Measurements from ENCODE around the gene FNBP1. TPM values are rescaled to one million over a fixed set of nuclear protein-coding genes. Genes with fewer than 3 reads are reported as not detected.

Gene FNBP1
- polyA plus RNA-seq, 3 donors = 37.6 to 60.7 (median 51.4) TPM

GRCh38 chr9:130034570-130034969 lies 8.4 kb downstream of the FNBP1 start:
- H3K36me3 ChIP-seq (replicated peaks in 1 of 2; ENCODE audit: control insufficient read depth in 1 of 2, insufficient read depth in 2 of 2, low read length in 2 of 2) = no peaks in the 10 kb centered on the region
- peak overlapping the region; percentile 68 to 81 for H3K27ac ChIP-seq (ENCODE audit: low read depth in 1 of 2, low read length in 2 of 2)
- peak overlapping the region in 1 of 2 donors; percentile 24 for H3K4me3 Mint-ChIP-seq
- peak overlapping the region; percentile 80 to 96 (median 93) for H3K27ac Mint-ChIP-seq
- peaks cover 98% of the 10 kb centered on the region for H4K20me1 ChIP-seq (ENCODE audit: insufficient read depth, low read length)
- no peaks in the 10 kb centered on the region for H3K27me3 Mint-ChIP-seq (ENCODE audit: low read depth in 3 of 3)
- peaks cover 0 to 4% (median 0%) of the 10 kb centered on the region in 7 donors for H3K9me3 Mint-ChIP-seq
- peaks cover 77 to 89% of the 10 kb centered on the region in 2 donors for H3K4me1 ChIP-seq (ENCODE audit: control insufficient read depth in 1 of 2, insufficient read depth in 2 of 2, low read length in 2 of 2)
- DNase-seq = peak; percentile 73 to 87 (median 85)
- no peak for TF ChIP-seq CTCF (IDR thresholded peaks at IDR 0.05)
- intact Hi-C loops (cut with micrococcal nuclease) = loop anchor here (5.0 kb wide), 1 partner anchor 37 kb away; no protein-coding TSS in a partner anchor
- H3K36me3 Mint-ChIP-seq = peaks cover 3 to 10% of the 10 kb centered on the region in 2 donors
- no peaks in the 10 kb centered on the region for H3K9me3 ChIP-seq (replicated peaks in 1 of 2; ENCODE audit: control insufficient read depth in 1 of 2, insufficient read depth in 1 of 2, low read length in 2 of 2)
- H3K9ac ChIP-seq (ENCODE audit: insufficient read depth, low read length, poor library complexity, severe bottlenecking) = no peak overlapping the region
- peaks cover 90% of the 10 kb centered on the region for H3K4me1 Mint-ChIP-seq
- no peaks in the 10 kb centered on the region for H3K27me3 ChIP-seq (ENCODE audit: control insufficient read depth in 2 of 2, insufficient read depth in 2 of 2, low read length in 2 of 2)
- WGBS (ENCODE audit: insufficient coverage) = no CpG with 5 or more reads among the region's 1 CpG
- peaks cover 100% of the 10 kb centered on the region for H3K79me2 ChIP-seq (ENCODE audit: insufficient read depth, low read length)
- no peak overlapping the region for H3K4me2 ChIP-seq (replicated peaks; ENCODE audit: extremely low read depth, low read length, poor library complexity, severe bottlenecking)
- H2AFZ ChIP-seq (ENCODE audit: insufficient read depth, low read depth, low read length, poor library complexity, severe bottlenecking) = no peak overlapping the region
- no peak overlapping the region for H3K4me3 ChIP-seq (replicated peaks in 1 of 3; ENCODE audit: low read depth in 2 of 3, low read length in 3 of 3)

- H3K27ac Mint-ChIP-seq = peak overlapping the region; percentile 12 to 88 (median 74)
- H3K27me3 ChIP-seq (ENCODE audit: control insufficient read depth in 2 of 2, insufficient read depth in 2 of 2, low read length in 2 of 2) = no peaks in the 10 kb centered on the region
- peaks cover 79 to 87% of the 10 kb centered on the region in 2 donors for H3K4me1 ChIP-seq (ENCODE audit: control insufficient read depth in 1 of 2, insufficient read depth in 2 of 2, low read length in 2 of 2)
- peaks cover 0 to 8% (median 4%) of the 10 kb centered on the region in 7 donors for H3K9me3 Mint-ChIP-seq
- peaks cover 0 to 2% of the 10 kb centered on the region in 2 donors for H3K9me3 ChIP-seq (replicated peaks in 1 of 2; ENCODE audit: control insufficient read depth in 1 of 2, insufficient read depth in 1 of 2, low read length in 2 of 2)
- peaks cover 95% of the 10 kb centered on the region for H4K20me1 ChIP-seq (ENCODE audit: insufficient read depth, low read length)
- no peak overlapping the region for H2AFZ ChIP-seq (ENCODE audit: insufficient read depth, low read depth, low read length, poor library complexity, severe bottlenecking)
- no peak overlapping the region for H3K4me3 Mint-ChIP-seq
- WGBS (ENCODE audit: insufficient coverage) = no CpG with 5 or more reads among the region's 3 CpGs
- peaks cover 100% of the 10 kb centered on the region for H3K79me2 ChIP-seq (ENCODE audit: insufficient read depth, low read length)
- H3K36me3 ChIP-seq (replicated peaks in 1 of 2; ENCODE audit: control insufficient read depth in 1 of 2, insufficient read depth in 2 of 2, low read length in 2 of 2) = no peaks in the 10 kb centered on the region
- peak overlapping the region; percentile 5 to 60 for H3K27ac ChIP-seq (ENCODE audit: low read depth in 1 of 2, low read length in 2 of 2)
- no peak overlapping the region for H3K9ac ChIP-seq (ENCODE audit: insufficient read depth, low read length, poor library complexity, severe bottlenecking)
- intact Hi-C loops (cut with micrococcal nuclease) = loop anchor here (5.0 kb wide), 1 partner anchor 33 kb away; no protein-coding TSS in a partner anchor
- H3K36me3 Mint-ChIP-seq = peaks cover 13 to 22% of the 10 kb centered on the region in 2 donors
- H3K27me3 Mint-ChIP-seq (ENCODE audit: low read depth in 3 of 3) = no peaks in the 10 kb centered on the region
- no peak for DNase-seq
- H3K4me1 Mint-ChIP-seq = peaks cover 93% of the 10 kb centered on the region
- no peak overlapping the region for H3K4me2 ChIP-seq (replicated peaks; ENCODE audit: extremely low read depth, low read length, poor library complexity, severe bottlenecking)
- H3K4me3 ChIP-seq (replicated peaks in 1 of 3; ENCODE audit: low read depth in 2 of 3, low read length in 3 of 3) = no peak overlapping the region
- no peak for TF ChIP-seq CTCF (IDR thresholded peaks at IDR 0.05)
Measured at GRCh38 chr9:130030651-130031127, 12.3 kb downstream of the FNBP1 start.
